Skeletal muscle cell (primary cell): ENCODE measurements around the gene SEMA4G.

Experiments used
- DNase-seq: peaks from one replicate; pipeline ENCODE4 v3.0.0-alpha.2; 2010; ENCODE audit warnings: low read depth
- H3K4me3 ChIP-seq: 2 replicates; pipeline ENCODE4 v1.5.1; 2011; ENCODE audit warnings: low read depth, mild to moderate bottlenecking, control low read depth, low read length, moderate library complexity

SEMA4G gene

GRCh38 chr10:100969187-100970075, at the start of gene SEMA4G:
Gene SEMA4G (plus strand): TSS chr10:100969504. CDS start chr10:100972913, 3,409 bp downstream.
- DNase-seq = no peak

GRCh38 chr10:100923580-100923979, 45.7 kb upstream of the SEMA4G start:
- no peak for DNase-seq
- no peak overlapping the region for H3K4me3 ChIP-seq

More at GRCh38 chr10:100969187-100970075, at the start of gene SEMA4G:
- peak within 1 kb of the TSS; percentile 72 for H3K4me3 ChIP-seq

GRCh38 chr10:100927266-100927665, 42.0 kb upstream of the SEMA4G start:
- no peak for DNase-seq
- H3K4me3 ChIP-seq = no peak overlapping the region

- no peak for DNase-seq
- no peak overlapping the region for H3K4me3 ChIP-seq
Observed at GRCh38 chr10:100928039-100928438, 41.3 kb upstream of the SEMA4G start.

- DNase-seq = no peak
- no peak overlapping the region for H3K4me3 ChIP-seq
Observed at GRCh38 chr10:100930368-100930767, 38.9 kb upstream of the SEMA4G start.

GRCh38 chr10:100934084-100934659, 35.1 kb upstream of the SEMA4G start:
- no peak overlapping the region for H3K4me3 ChIP-seq
- DNase-seq = no peak

GRCh38 chr10:100939763-100940344, 29.4 kb upstream of the SEMA4G start:
- DNase-seq = no peak

GRCh38 chr10:100942229-100942628, 27.1 kb upstream of the SEMA4G start:
- no peak for DNase-seq
- H3K4me3 ChIP-seq = no peak overlapping the region

More at GRCh38 chr10:100939763-100940344, 29.4 kb upstream of the SEMA4G start:
- no peak overlapping the region for H3K4me3 ChIP-seq

GRCh38 chr10:100943508-100943907, 25.8 kb upstream of the SEMA4G start:
- no peak for DNase-seq
- no peak overlapping the region for H3K4me3 ChIP-seq

- no peak for DNase-seq
- no peak overlapping the region for H3K4me3 ChIP-seq
Observed at GRCh38 chr10:100945754-100946153, 23.6 kb upstream of the SEMA4G start.

GRCh38 chr10:100948916-100949315, 20.4 kb upstream of the SEMA4G start:
- no peak overlapping the region for H3K4me3 ChIP-seq
- DNase-seq = no peak

- DNase-seq = no peak
- H3K4me3 ChIP-seq = no peak overlapping the region
Observed at GRCh38 chr10:100960251-100960650, 9.1 kb upstream of the SEMA4G start.

GRCh38 chr10:100962351-100963080, 6.8 kb upstream of the SEMA4G start:
- no peak for DNase-seq

GRCh38 chr10:100963826-100964225, 5.5 kb upstream of the SEMA4G start:
- no peak for DNase-seq

More at GRCh38 chr10:100962351-100963080, 6.8 kb upstream of the SEMA4G start:
- no peak overlapping the region for H3K4me3 ChIP-seq

GRCh38 chr10:100965820-100966219, 3.5 kb upstream of the SEMA4G start:
- no peak overlapping the region for H3K4me3 ChIP-seq
- no peak for DNase-seq

More at GRCh38 chr10:100963826-100964225, 5.5 kb upstream of the SEMA4G start:
- H3K4me3 ChIP-seq = no peak overlapping the region

GRCh38 chr10:100966887-100967286, 2.4 kb upstream of the SEMA4G start:
- H3K4me3 ChIP-seq = no peak overlapping the region
- DNase-seq = no peak

- no peak for DNase-seq
- H3K4me3 ChIP-seq = no peak overlapping the region
Observed at GRCh38 chr10:100967332-100967731, 2.0 kb upstream of the SEMA4G start.

- DNase-seq = no peak
- no peak overlapping the region for H3K4me3 ChIP-seq
Observed at GRCh38 chr10:100968062-100968736, 1.1 kb upstream of the SEMA4G start.

- H3K4me3 ChIP-seq = peak overlapping the region; percentile 72
- DNase-seq = no peak
Observed at GRCh38 chr10:100968863-100969186, 479 bp upstream of the SEMA4G start.
